ENCODE results near the gene FARS2. TPM values are rescaled to one million over a fixed set of nuclear protein-coding genes. Genes with fewer than 3 reads are reported as not detected.

Gene FARS2
- total and polyA plus RNA-seq, 2 donors (not counting 1 experiment from before 2014, with no cell fraction given) = 33.0 to 35.5 TPM

DNA sequence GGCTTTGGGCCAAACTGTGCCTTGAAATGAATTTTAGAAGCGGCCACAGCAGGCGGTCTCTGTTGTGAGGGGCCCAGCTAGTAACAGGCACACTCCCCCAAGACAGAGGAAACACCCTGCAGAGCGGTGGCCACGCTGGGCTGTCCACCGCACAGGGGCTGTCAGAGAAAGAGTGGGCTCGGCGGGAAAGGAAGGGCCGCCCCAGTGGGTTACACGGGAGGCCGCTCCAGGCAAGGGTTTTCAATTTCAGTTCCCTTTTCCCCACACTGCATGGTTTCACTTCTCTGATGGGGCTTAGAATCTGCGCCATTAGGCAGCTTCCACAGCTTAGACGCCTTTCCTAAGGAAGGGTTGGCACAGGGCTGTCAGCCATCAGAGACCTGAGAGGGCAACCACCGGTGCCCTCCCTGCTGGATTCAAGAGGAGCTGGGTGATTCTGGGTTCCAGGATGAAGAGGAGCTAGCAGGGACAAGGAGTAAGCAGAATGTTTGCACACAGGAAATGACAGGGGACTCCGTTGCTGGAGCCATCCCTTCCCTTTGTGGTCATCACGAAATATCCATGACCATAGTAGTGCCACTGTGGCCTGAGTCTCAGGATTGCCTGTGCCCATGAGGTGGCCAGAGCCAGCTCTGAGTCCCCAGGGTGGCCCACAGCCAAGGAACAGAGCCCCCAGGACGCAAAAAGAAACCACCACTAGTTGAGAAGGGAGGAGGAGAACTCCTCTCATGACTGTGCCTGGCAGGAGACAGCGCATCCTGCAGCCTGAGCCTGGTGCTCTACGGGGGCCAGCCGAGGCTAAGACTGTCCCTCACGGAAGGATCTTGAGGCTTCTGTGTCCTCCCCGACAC is 462.8 kb downstream of the FARS2 start:
- H3K4me1 Mint-ChIP-seq = peaks cover 76% of the 10 kb centered on the region
- H3K27me3 Mint-ChIP-seq = no peaks in the 10 kb centered on the region
- Histone ChIP-seq H3K36me3 (replicated peaks in 1 of 2; ENCODE audit: control extremely low read depth in 1 of 2, control insufficient read depth in 1 of 2, extremely low read depth in 1 of 2, insufficient read depth in 2 of 2, low read length in 1 of 2) (no peaks in the 10 kb centered on the region), H3K4me1 (ENCODE audit: control insufficient read depth in 2 of 2, insufficient read depth in 2 of 2, low read length in 2 of 2) (peaks cover 59 to 75% of the 10 kb centered on the region in 2 donors), H2AFZ (ENCODE audit: insufficient read depth, low read depth, low read length, poor library complexity, severe bottlenecking) (peak overlapping the region; percentile 93), H3K9me3 (ENCODE audit: control extremely low read depth in 1 of 3, control insufficient read depth in 2 of 3, insufficient read depth in 1 of 3, low read length in 2 of 3) (peaks cover 0 to 6% (median 0%) of the 10 kb centered on the region in 3 donors), H3K9ac (ENCODE audit: low read length) (peak overlapping the region; percentile 96), H4K20me1 (ENCODE audit: control insufficient read depth, insufficient read depth, low read length, poor library complexity, severe bottlenecking) (no peaks in the 10 kb centered on the region), H3K4me2 (replicated peaks; ENCODE audit: low read depth, low read length, poor library complexity, severe bottlenecking) (peak overlapping the region; percentile 91), H3K27ac (ENCODE audit: low read length in 2 of 2) (peak overlapping the region; percentile 98 to 99), H3K27me3 (replicated peaks in 1 of 4; ENCODE audit: control extremely low read depth in 1 of 4, control insufficient read depth in 3 of 4, insufficient read depth in 4 of 4, low read length in 3 of 4) (no peaks in the 10 kb centered on the region), H3K79me2 (ENCODE audit: control insufficient read depth, insufficient read depth, low read length) (peaks cover 8% of the 10 kb centered on the region), H3K4me3 (ENCODE audit: control extremely low read depth in 1 of 5, extremely low read depth in 1 of 5, insufficient read depth in 1 of 5, low read depth in 2 of 5, low read length in 4 of 5) (peak overlapping the region; percentile 56 to 79 (median 75))
- intact Hi-C loops (cut with micrococcal nuclease) = loop anchor here (1.0 to 10.0 kb wide), 5 partner anchors 42 to 861 kb away; partner anchors contain the start of gene LY86
- no peak for TF ChIP-seq EZH2 (IDR thresholded peaks at IDR 0.05; ENCODE audit: borderline replicate concordance, insufficient read depth, low read depth, low read length, poor library complexity, severe bottlenecking)
- TF ChIP-seq, protein P1, sequence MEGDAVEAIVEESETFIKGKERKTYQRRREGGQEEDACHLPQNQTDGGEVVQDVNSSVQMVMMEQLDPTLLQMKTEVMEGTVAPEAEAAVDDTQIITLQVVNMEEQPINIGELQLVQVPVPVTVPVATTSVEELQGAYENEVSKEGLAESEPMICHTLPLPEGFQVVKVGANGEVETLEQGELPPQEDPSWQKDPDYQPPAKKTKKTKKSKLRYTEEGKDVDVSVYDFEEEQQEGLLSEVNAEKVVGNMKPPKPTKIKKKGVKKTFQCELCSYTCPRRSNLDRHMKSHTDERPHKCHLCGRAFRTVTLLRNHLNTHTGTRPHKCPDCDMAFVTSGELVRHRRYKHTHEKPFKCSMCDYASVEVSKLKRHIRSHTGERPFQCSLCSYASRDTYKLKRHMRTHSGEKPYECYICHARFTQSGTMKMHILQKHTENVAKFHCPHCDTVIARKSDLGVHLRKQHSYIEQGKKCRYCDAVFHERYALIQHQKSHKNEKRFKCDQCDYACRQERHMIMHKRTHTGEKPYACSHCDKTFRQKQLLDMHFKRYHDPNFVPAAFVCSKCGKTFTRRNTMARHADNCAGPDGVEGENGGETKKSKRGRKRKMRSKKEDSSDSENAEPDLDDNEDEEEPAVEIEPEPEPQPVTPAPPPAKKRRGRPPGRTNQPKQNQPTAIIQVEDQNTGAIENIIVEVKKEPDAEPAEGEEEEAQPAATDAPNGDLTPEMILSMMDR (IDR thresholded peaks at IDR 0.05) = no peak
- POLR2A ChIA-PET = interaction anchor here (0.6 to 1.3 kb wide), 4 partner anchors 59 to 108 kb away, joined by 3 to 11 read pairs (median 3); no protein-coding TSS in a partner anchor
- ATAC-seq (ENCODE audit: low read depth) (peak; percentile 89), DNase-seq (peak; percentile 92)
- 14% methylated on average over 18 of the region's 21 CpGs for WGBS (ENCODE audit: insufficient coverage)
- CTCF ChIA-PET = interaction anchor here (1.0 to 2.0 kb wide), 4 partner anchors 11 to 580 kb away, joined by 3 to 8 read pairs (median 4); no protein-coding TSS in a partner anchor
- H3K27ac Mint-ChIP-seq = peak overlapping the region; percentile 100
- H3K9me3 Mint-ChIP-seq (ENCODE audit: insufficient read depth) = no peaks in the 10 kb centered on the region
- peak overlapping the region; percentile 99 for H3K4me3 Mint-ChIP-seq
